ENCODE measurements around the gene DYRK1A. TPM values are rescaled to one million over a fixed set of nuclear protein-coding genes. Genes with fewer than 3 reads are reported as not detected.

The DYRK1A gene
- total RNA-seq, 1 donor from 2014 or later: 50.3 TPM

- no peak for DNase-seq (ENCODE audit: low spot score)
- Mint-ChIP-seq H3K4me3 (ENCODE audit: unreplicated experiment) (no peak overlapping the region), H3K4me1 (ENCODE audit: low read depth) (peaks cover 44% of the 10 kb centered on the region), H3K27ac (ENCODE audit: unreplicated experiment) (no peak overlapping the region), H3K27me3 (ENCODE audit: low read depth) (no peaks in the 10 kb centered on the region), H3K36me3 (ENCODE audit: low read depth) (peaks cover 6% of the 10 kb centered on the region), H3K9me3 (ENCODE audit: low read depth) (peaks cover 7% of the 10 kb centered on the region)
- TF ChIP-seq, protein P1, sequence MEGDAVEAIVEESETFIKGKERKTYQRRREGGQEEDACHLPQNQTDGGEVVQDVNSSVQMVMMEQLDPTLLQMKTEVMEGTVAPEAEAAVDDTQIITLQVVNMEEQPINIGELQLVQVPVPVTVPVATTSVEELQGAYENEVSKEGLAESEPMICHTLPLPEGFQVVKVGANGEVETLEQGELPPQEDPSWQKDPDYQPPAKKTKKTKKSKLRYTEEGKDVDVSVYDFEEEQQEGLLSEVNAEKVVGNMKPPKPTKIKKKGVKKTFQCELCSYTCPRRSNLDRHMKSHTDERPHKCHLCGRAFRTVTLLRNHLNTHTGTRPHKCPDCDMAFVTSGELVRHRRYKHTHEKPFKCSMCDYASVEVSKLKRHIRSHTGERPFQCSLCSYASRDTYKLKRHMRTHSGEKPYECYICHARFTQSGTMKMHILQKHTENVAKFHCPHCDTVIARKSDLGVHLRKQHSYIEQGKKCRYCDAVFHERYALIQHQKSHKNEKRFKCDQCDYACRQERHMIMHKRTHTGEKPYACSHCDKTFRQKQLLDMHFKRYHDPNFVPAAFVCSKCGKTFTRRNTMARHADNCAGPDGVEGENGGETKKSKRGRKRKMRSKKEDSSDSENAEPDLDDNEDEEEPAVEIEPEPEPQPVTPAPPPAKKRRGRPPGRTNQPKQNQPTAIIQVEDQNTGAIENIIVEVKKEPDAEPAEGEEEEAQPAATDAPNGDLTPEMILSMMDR (IDR thresholded peaks at IDR 0.05): no peak
These were observed 39.1 kb downstream of the DYRK1A start for GRCh38 chr21:37405629-37406028.

DNA sequence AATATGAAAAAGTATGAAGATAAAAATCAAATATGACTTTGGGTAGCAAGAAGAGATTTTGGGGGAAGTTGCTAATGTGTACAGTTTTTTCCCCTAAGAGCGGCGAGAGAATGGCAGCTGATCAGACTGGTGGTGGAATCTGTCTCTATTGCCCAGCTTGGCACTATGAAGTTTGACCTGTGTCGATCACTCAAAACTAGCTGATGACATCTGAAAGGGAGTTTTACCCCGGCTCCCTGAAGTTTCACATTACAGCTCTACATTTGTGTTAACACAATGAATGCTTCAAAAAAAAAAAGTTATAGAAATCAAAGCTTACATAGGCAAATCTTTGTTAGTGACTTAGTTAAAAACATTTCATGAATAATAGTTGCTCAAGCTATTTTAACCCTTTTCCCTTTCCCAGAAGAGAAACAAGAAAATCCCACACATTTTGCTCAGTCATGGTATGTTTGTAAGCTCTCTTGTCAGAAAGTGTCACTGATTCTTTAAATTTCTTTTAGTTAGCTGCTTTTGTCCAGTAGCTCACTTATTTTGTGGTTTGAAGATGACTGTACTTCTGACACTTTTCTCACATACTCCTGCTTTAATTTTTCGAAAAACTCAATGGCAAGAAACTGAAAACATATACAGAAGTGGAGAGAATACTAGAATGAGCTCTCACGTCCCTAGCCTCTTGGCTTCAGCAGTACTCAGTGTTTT is 41.3 kb downstream of the DYRK1A start:
- TF ChIP-seq, protein P1 (IDR thresholded peaks at IDR 0.05): no peak
- Mint-ChIP-seq H3K27me3 (ENCODE audit: low read depth) (no peaks in the 10 kb centered on the region), H3K4me3 (ENCODE audit: unreplicated experiment) (peak overlapping the region; percentile 17), H3K36me3 (ENCODE audit: low read depth) (no peaks in the 10 kb centered on the region), H3K4me1 (ENCODE audit: low read depth) (peaks cover 59% of the 10 kb centered on the region), H3K27ac (ENCODE audit: unreplicated experiment) (peak overlapping the region; percentile 94), H3K9me3 (ENCODE audit: low read depth) (no peaks in the 10 kb centered on the region)
- no peak for DNase-seq (ENCODE audit: low spot score)

DNA sequence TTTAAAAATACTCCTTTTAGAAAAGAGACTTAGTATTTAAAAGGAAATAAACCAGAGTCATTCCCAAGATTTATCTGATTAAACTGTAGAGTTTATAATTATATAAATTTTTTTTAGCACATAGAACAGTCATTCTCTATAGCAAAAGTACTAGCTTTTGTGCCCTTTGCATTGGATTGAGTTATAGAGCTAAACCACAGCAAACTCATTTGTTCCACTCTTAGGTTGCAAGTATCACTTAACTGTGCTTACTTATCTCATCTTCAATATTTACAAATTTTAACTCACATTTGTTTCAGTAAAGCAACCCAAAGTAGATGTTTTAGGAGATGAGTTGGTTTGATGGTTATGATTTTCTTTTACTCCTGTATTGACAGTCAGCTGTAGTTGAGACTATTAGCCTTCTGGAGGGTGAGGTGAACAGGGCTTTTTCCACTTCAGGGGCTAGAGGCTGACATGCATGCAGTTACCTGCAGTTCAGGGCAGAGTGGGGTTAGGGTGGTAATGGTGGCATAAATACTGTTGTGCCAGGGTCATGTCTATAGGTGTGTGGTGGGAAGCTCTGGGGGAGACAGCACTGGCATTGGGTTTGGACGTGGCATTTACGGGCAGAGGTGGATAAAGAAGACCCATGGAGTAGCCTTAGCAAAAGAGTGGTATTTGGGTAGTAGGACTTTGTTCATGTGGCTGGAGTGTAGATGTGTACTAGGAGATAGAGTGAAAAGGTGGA is 42.1 kb downstream of the DYRK1A start:
- no peaks in the 10 kb centered on the region for H3K9me3 Mint-ChIP-seq (ENCODE audit: low read depth)
- H3K4me1 Mint-ChIP-seq (ENCODE audit: low read depth): peaks cover 65% of the 10 kb centered on the region
- TF ChIP-seq, protein P1 (IDR thresholded peaks at IDR 0.05): no peak
- DNase-seq (ENCODE audit: low spot score): no peak
- H3K4me3 Mint-ChIP-seq (ENCODE audit: unreplicated experiment): no peak overlapping the region
- no peaks in the 10 kb centered on the region for H3K27me3 Mint-ChIP-seq (ENCODE audit: low read depth)
- H3K27ac Mint-ChIP-seq (ENCODE audit: unreplicated experiment): peak overlapping the region; percentile 94
- H3K36me3 Mint-ChIP-seq (ENCODE audit: low read depth): no peaks in the 10 kb centered on the region

DNA sequence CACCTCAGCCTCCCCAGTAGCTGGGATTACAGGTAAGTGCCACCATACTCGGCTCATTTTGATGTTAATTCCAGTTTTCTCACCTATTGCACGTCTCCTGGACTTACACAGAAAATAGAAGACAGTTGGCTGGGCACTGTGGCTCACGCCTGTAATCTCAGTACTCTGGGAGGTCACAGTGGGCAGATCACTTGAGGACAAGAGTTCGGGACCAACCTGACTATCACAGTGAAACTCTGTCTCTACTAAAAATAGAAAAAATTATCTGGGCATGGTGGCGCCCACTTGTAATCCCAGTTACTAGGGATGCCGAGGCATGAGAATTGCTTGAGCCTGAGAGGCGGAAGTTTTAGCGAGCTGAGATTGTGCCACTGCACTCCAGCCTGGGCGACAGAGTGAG is 44.1 kb downstream of the DYRK1A start:
- DNase-seq (ENCODE audit: low spot score): no peak
- TF ChIP-seq, protein P1 (IDR thresholded peaks at IDR 0.05): no peak
- Mint-ChIP-seq H3K4me1 (ENCODE audit: low read depth) (peaks cover 74% of the 10 kb centered on the region), H3K9me3 (ENCODE audit: low read depth) (no peaks in the 10 kb centered on the region), H3K4me3 (ENCODE audit: unreplicated experiment) (no peak overlapping the region), H3K36me3 (ENCODE audit: low read depth) (no peaks in the 10 kb centered on the region), H3K27ac (ENCODE audit: unreplicated experiment) (no peak overlapping the region), H3K27me3 (ENCODE audit: low read depth) (no peaks in the 10 kb centered on the region)

GRCh38 chr21:37412603-37413360 is 46.2 kb downstream of the DYRK1A start:
- Mint-ChIP-seq H3K9me3 (ENCODE audit: low read depth) (no peaks in the 10 kb centered on the region), H3K4me1 (ENCODE audit: low read depth) (peaks cover 73% of the 10 kb centered on the region), H3K4me3 (ENCODE audit: unreplicated experiment) (no peak overlapping the region), H3K27me3 (ENCODE audit: low read depth) (no peaks in the 10 kb centered on the region), H3K27ac (ENCODE audit: unreplicated experiment) (peak overlapping the region; percentile 89), H3K36me3 (ENCODE audit: low read depth) (no peaks in the 10 kb centered on the region)
- DNase-seq (ENCODE audit: low spot score): no peak
- TF ChIP-seq, protein P1 (IDR thresholded peaks at IDR 0.05): no peak
